ENCODE data around the gene PDE9A. TPM values are rescaled to one million over a fixed set of nuclear protein-coding genes. Genes with fewer than 3 reads are reported as not detected.

The PDE9A gene
- total RNA-seq, 1 experiment from 2014 or later: 44.8 TPM

- no peak for TF ChIP-seq MAX (CRISPR knock-in tag; IDR thresholded peaks at IDR 0.05)
- no peak for TF ChIP-seq JUN (CRISPR knock-in tag; IDR thresholded peaks at IDR 0.05)
- no peak for TF ChIP-seq SOX15 (CRISPR knock-in tag; IDR thresholded peaks at IDR 0.05)
- no peak for TF ChIP-seq TEAD1 (CRISPR knock-in tag; IDR thresholded peaks at IDR 0.05)
- TF ChIP-seq FOXK1 (CRISPR knock-in tag; IDR thresholded peaks at IDR 0.05): no peak
- TF ChIP-seq NFYB (CRISPR knock-in tag; conservative IDR thresholded peaks at IDR 0.05; ENCODE audit: low read depth): no peak
- no peak for TF ChIP-seq ZNF416 (CRISPR knock-in tag; IDR thresholded peaks at IDR 0.05)
- no peak for TF ChIP-seq ZNF281 (CRISPR knock-in tag; IDR thresholded peaks at IDR 0.05)
- TF ChIP-seq TEAD4 (CRISPR knock-in tag; IDR thresholded peaks at IDR 0.05): no peak
- no peak for TF ChIP-seq MLX (CRISPR knock-in tag; IDR thresholded peaks at IDR 0.05)
These were observed 140.4 kb downstream of the PDE9A start (continued) for GRCh38 chr21:42793774-42794173.

- Mint-ChIP-seq H3K27me3 (ENCODE audit: low read depth) (no peaks in the 10 kb centered on the region; the same call in 1 of the 2 replicates), H3K4me3 (no peak overlapping the region), H3K27ac (no peak overlapping the region), H3K36me3 (peaks cover 14% of the 10 kb centered on the region), H3K4me1 (peaks cover 65% of the 10 kb centered on the region), H3K9me3 (no peaks in the 10 kb centered on the region)
- CTCF ChIA-PET: no interaction called here
- DNase-seq (ENCODE audit: low spot score) (no peak), ATAC-seq (no peak)
- POLR2A ChIA-PET: no interaction called here
- TF ChIP-seq ATF3 (CRISPR knock-in tag; conservative IDR thresholded peaks at IDR 0.05) (no peak), ZNF423 (CRISPR knock-in tag; IDR thresholded peaks at IDR 0.05) (peak; percentile 77), ZBTB21 (CRISPR knock-in tag; IDR thresholded peaks at IDR 0.05; ENCODE audit: borderline replicate concordance) (no peak)
These were observed 141.1 kb downstream of the PDE9A start for GRCh38 chr21:42794551-42794950.

GRCh38 chr21:42796327-42797062, 143.1 kb downstream of the PDE9A start:
- Mint-ChIP-seq H3K36me3 (peaks cover 16% of the 10 kb centered on the region), H3K4me3 (no peak overlapping the region), H3K9me3 (no peaks in the 10 kb centered on the region), H3K4me1 (peaks cover 68% of the 10 kb centered on the region), H3K27ac (peak overlapping the region; percentile 73; the same call in 1 of the 2 replicates), H3K27me3 (ENCODE audit: low read depth) (no peaks in the 10 kb centered on the region; the same call in 1 of the 2 replicates)
- ChIA-PET POLR2A (no interaction called here), CTCF (interaction anchor here (1.3 to 1.8 kb wide), 3 partner anchors 13 to 203 kb away, joined by 6 to 9 read pairs (median 7); partner anchors contain the start of gene PDE9A)
- no peak for DNase-seq (ENCODE audit: low spot score)
- TF ChIP-seq SP1 (CRISPR knock-in tag; conservative IDR thresholded peaks at IDR 0.05) (no peak), USF1 (CRISPR knock-in tag; IDR thresholded peaks at IDR 0.05) (no peak), IRF2 (CRISPR knock-in tag; IDR thresholded peaks at IDR 0.05; ENCODE audit: borderline replicate concordance, low read depth) (no peak), ZNF396 (CRISPR knock-in tag; IDR thresholded peaks at IDR 0.05; ENCODE audit: borderline replicate concordance) (no peak), ESRRA (CRISPR knock-in tag; IDR thresholded peaks at IDR 0.05; ENCODE audit: borderline replicate concordance) (no peak), MXD4 (CRISPR knock-in tag; IDR thresholded peaks at IDR 0.05; ENCODE audit: borderline replicate concordance) (no peak), EMX1 (CRISPR knock-in tag; IDR thresholded peaks at IDR 0.05) (no peak), ZNF281 (CRISPR knock-in tag; IDR thresholded peaks at IDR 0.05) (no peak), ERG (CRISPR knock-in tag; IDR thresholded peaks at IDR 0.05) (no peak), TEAD4 (CRISPR knock-in tag; IDR thresholded peaks at IDR 0.05) (no peak), ZNF219 (CRISPR knock-in tag; IDR thresholded peaks at IDR 0.05; ENCODE audit: borderline replicate concordance) (no peak), MYBL2 (CRISPR knock-in tag; IDR thresholded peaks at IDR 0.05) (no peak), ZBTB21 (CRISPR knock-in tag; IDR thresholded peaks at IDR 0.05; ENCODE audit: borderline replicate concordance) (no peak)
- ATAC-seq: no peak

All from WTC11 (cell line).